Activated CD8-positive, alpha-beta T cell treated with anti-CD3 and anti-CD28 coated beads, Interleukin-2, amount 10 ng/mL, durations not matched to agents 7 days and 5 days (primary cell): ENCODE measurements around the gene MMD. TPM values are rescaled to one million over a fixed set of nuclear protein-coding genes. Genes with fewer than 3 reads are reported as not detected.
"Not testable (repeated sequence)": the region's sequence is repeated elsewhere in the genome, so short reads cannot be mapped to it uniquely, and the experiment has no call there.

Experiments used
- ATAC-seq: fragments of 150-1000 bp; cut with Tn5 transposase; one replicate; pipeline ENCODE4 v1.10.0; 2021; ENCODE audit warnings: moderate library complexity
- CTCF ChIA-PET: fragments of 350-600 bp; sonication (Branson Sonifier 250); formaldehyde crosslinking; loops from one replicate; lab custom pipeline; 2021; ENCODE audit warnings: antibody characterized with exemption; lab: Charles Lee
- POLR2A ChIA-PET: fragments of 350-600 bp; sonication (Branson Sonifier 250); formaldehyde crosslinking; loops from one replicate; lab custom pipeline; 2021; ENCODE audit warnings: antibody characterized with exemption; lab: Charles Lee
- DNase-seq: peaks from one replicate; pipeline ENCODE4 v3.0.0-alpha.2; 2020
- H3K27ac Mint-ChIP-seq: one replicate; pipeline ENCODE4 v1.8.0; 2021; ENCODE audit warnings: mild to moderate bottlenecking, mixed read lengths
- H3K27me3 Mint-ChIP-seq: one replicate; pipeline ENCODE4 v1.8.0; 2021; ENCODE audit warnings: low read depth, mixed read lengths
- H3K36me3 Mint-ChIP-seq: one replicate; pipeline ENCODE4 v1.8.0; 2021; ENCODE audit warnings: low read depth, mixed read lengths
- H3K4me1 Mint-ChIP-seq: one replicate; pipeline ENCODE4 v1.8.0; 2021; ENCODE audit warnings: low read depth, mixed read lengths
- H3K4me3 Mint-ChIP-seq: one replicate; pipeline ENCODE4 v1.8.0; 2021; ENCODE audit warnings: mild to moderate bottlenecking, mixed read lengths
- H3K9me3 Mint-ChIP-seq: one replicate; pipeline ENCODE4 v1.8.0; 2022; ENCODE audit warnings: mixed read lengths; ENCODE audit not compliant: insufficient read depth
- total RNA-seq, 2 experiments: library from RNA; stranded (reverse); gene quantifications; one replicate each; pipeline ENCODE4 v1.2.3, GENCODE V29; 2021

The MMD gene
- total RNA-seq, 2 experiments from 2014 or later: 39.4 to 41.3 TPM

GRCh38 chr17:55407641-55408566, 13.7 kb downstream of the MMD start:
- H3K9me3 Mint-ChIP-seq: no peaks in the 10 kb centered on the region
- peaks cover 12% of the 10 kb centered on the region for H3K4me1 Mint-ChIP-seq
- ChIA-PET POLR2A (no interaction called here), CTCF (no interaction called here)
- H3K27ac Mint-ChIP-seq: no peak overlapping the region
- no peak overlapping the region for H3K4me3 Mint-ChIP-seq
- ATAC-seq (no peak), DNase-seq (no peak)
- peaks cover 74% of the 10 kb centered on the region for H3K36me3 Mint-ChIP-seq
- no peaks in the 10 kb centered on the region for H3K27me3 Mint-ChIP-seq

GRCh38 chr17:55405600-55405999, 16.0 kb downstream of the MMD start:
- peaks cover 71% of the 10 kb centered on the region for H3K36me3 Mint-ChIP-seq
- no peak for ATAC-seq
- no peak for DNase-seq
- H3K4me3 Mint-ChIP-seq: no peak overlapping the region
- H3K4me1 Mint-ChIP-seq: peaks cover 11% of the 10 kb centered on the region
- ChIA-PET CTCF (interaction anchor here (1.3 kb wide), 1 partner anchor 12 kb away, joined by 4 read pairs; no protein-coding TSS in a partner anchor), POLR2A (interaction anchor here (1.1 kb wide), 1 partner anchor 16 kb away, joined by 3 read pairs; the partner anchor contains the start of gene MMD)
- no peaks in the 10 kb centered on the region for H3K9me3 Mint-ChIP-seq
- H3K27me3 Mint-ChIP-seq: no peaks in the 10 kb centered on the region
- H3K27ac Mint-ChIP-seq: no peak overlapping the region

- H3K27me3 Mint-ChIP-seq, DNase-seq, H3K4me3 Mint-ChIP-seq, POLR2A ChIA-PET, ATAC-seq, H3K27ac Mint-ChIP-seq, H3K9me3 Mint-ChIP-seq, H3K4me1 Mint-ChIP-seq, CTCF ChIA-PET: not testable (repeated sequence)
- peaks cover 68% of the 10 kb centered on the region for H3K36me3 Mint-ChIP-seq
These were observed 17.4 kb downstream of the MMD start for GRCh38 chr17:55404197-55404596.

- H3K4me3 Mint-ChIP-seq: no peak overlapping the region
- DNase-seq: no peak
- POLR2A ChIA-PET: interaction anchor here (0.6 kb wide), 1 partner anchor 96 kb away, joined by 4 read pairs; no protein-coding TSS in a partner anchor
- H3K36me3 Mint-ChIP-seq: peaks cover 70% of the 10 kb centered on the region
- no peaks in the 10 kb centered on the region for H3K27me3 Mint-ChIP-seq
- ATAC-seq: no peak
- H3K27ac Mint-ChIP-seq: peak overlapping the region; percentile 19
- CTCF ChIA-PET: interaction anchor here (0.7 kb wide), 1 partner anchor 76 kb away, joined by 3 read pairs; no protein-coding TSS in a partner anchor
- H3K4me1 Mint-ChIP-seq: no peaks in the 10 kb centered on the region
- no peaks in the 10 kb centered on the region for H3K9me3 Mint-ChIP-seq
These were observed 19.3 kb downstream of the MMD start for GRCh38 chr17:55402374-55402773.

GRCh38 chr17:55398689-55399088, 22.9 kb downstream of the MMD start:
- H3K36me3 Mint-ChIP-seq: peaks cover 66% of the 10 kb centered on the region
- H3K27me3 Mint-ChIP-seq: no peaks in the 10 kb centered on the region
- no peak overlapping the region for H3K4me3 Mint-ChIP-seq
- H3K4me1 Mint-ChIP-seq: no peaks in the 10 kb centered on the region
- ChIA-PET CTCF (interaction anchor here (0.8 to 1.2 kb wide), 2 partner anchors 12 to 116 kb away, joined by 3 read pairs; no protein-coding TSS in a partner anchor), POLR2A (interaction anchor here (0.6 to 1.3 kb wide), 2 partner anchors 21 to 290 kb away, joined by 3 to 7 read pairs; no protein-coding TSS in a partner anchor)
- ATAC-seq: no peak
- no peaks in the 10 kb centered on the region for H3K9me3 Mint-ChIP-seq
- no peak overlapping the region for H3K27ac Mint-ChIP-seq
- DNase-seq: no peak

- H3K4me3 Mint-ChIP-seq: no peak overlapping the region
- CTCF ChIA-PET: interaction anchor here (1.1 kb wide), 1 partner anchor 118 kb away, joined by 4 read pairs; no protein-coding TSS in a partner anchor
- DNase-seq (no peak), ATAC-seq (no peak)
- no peaks in the 10 kb centered on the region for H3K27me3 Mint-ChIP-seq
- no peak overlapping the region for H3K27ac Mint-ChIP-seq
- H3K9me3 Mint-ChIP-seq: no peaks in the 10 kb centered on the region
- no peaks in the 10 kb centered on the region for H3K4me1 Mint-ChIP-seq
- POLR2A ChIA-PET: no interaction called here
- peaks cover 65% of the 10 kb centered on the region for H3K36me3 Mint-ChIP-seq
These were observed 25.7 kb downstream of the MMD start for GRCh38 chr17:55395803-55396505.

- Mint-ChIP-seq H3K9me3 (no peaks in the 10 kb centered on the region), H3K4me3 (no peak overlapping the region), H3K36me3 (peaks cover 57% of the 10 kb centered on the region), H3K4me1 (no peaks in the 10 kb centered on the region), H3K27ac (peak overlapping the region; percentile 5), H3K27me3 (no peaks in the 10 kb centered on the region)
- no peak for DNase-seq
- ATAC-seq: no peak
- ChIA-PET CTCF (interaction anchor here (1.1 kb wide), 1 partner anchor 120 kb away, joined by 4 read pairs; no protein-coding TSS in a partner anchor), POLR2A (no interaction called here)
These were observed 27.1 kb downstream of the MMD start for GRCh38 chr17:55394357-55395021.

- ChIA-PET POLR2A (no interaction called here), CTCF (no interaction called here)
- H3K27ac Mint-ChIP-seq: peak overlapping the region; percentile 1
- peaks cover 37% of the 10 kb centered on the region for H3K36me3 Mint-ChIP-seq
- ATAC-seq (no peak), DNase-seq (no peak)
- no peaks in the 10 kb centered on the region for H3K9me3 Mint-ChIP-seq
- no peaks in the 10 kb centered on the region for H3K27me3 Mint-ChIP-seq
- no peak overlapping the region for H3K4me3 Mint-ChIP-seq
- H3K4me1 Mint-ChIP-seq: no peaks in the 10 kb centered on the region
These were observed 29.7 kb downstream of the MMD start for GRCh38 chr17:55391764-55392467.

GRCh38 chr17:55391244-55391757, 30.3 kb downstream of the MMD start:
- no peak for DNase-seq
- H3K4me3 Mint-ChIP-seq: no peak overlapping the region
- ChIA-PET CTCF (no interaction called here), POLR2A (no interaction called here)
- H3K27ac Mint-ChIP-seq: peak overlapping the region; percentile 1
- H3K36me3 Mint-ChIP-seq: peaks cover 35% of the 10 kb centered on the region
- no peaks in the 10 kb centered on the region for H3K27me3 Mint-ChIP-seq
- no peaks in the 10 kb centered on the region for H3K4me1 Mint-ChIP-seq
- H3K9me3 Mint-ChIP-seq: no peaks in the 10 kb centered on the region
- ATAC-seq: no peak

- H3K4me1 Mint-ChIP-seq: no peaks in the 10 kb centered on the region
- H3K27me3 Mint-ChIP-seq: no peaks in the 10 kb centered on the region
- DNase-seq (no peak), ATAC-seq (no peak)
- ChIA-PET POLR2A (interaction anchor here (0.8 kb wide), 1 partner anchor 337 kb away, joined by 3 read pairs; no protein-coding TSS in a partner anchor), CTCF (no interaction called here)
- no peak overlapping the region for H3K27ac Mint-ChIP-seq
- H3K4me3 Mint-ChIP-seq: no peak overlapping the region
- H3K36me3 Mint-ChIP-seq: peaks cover 31% of the 10 kb centered on the region
- H3K9me3 Mint-ChIP-seq: no peaks in the 10 kb centered on the region
These were observed 31.2 kb downstream of the MMD start for GRCh38 chr17:55390364-55390977.
